Esophagus squamous epithelium (tissue), 5 donors: ENCODE data around the gene ERG28. TPM values are rescaled to one million over a fixed set of nuclear protein-coding genes. Genes with fewer than 3 reads are reported as not detected.
A peak's percentile ranks its signal among the peaks of the same experiment; 100 is the strongest.

ENCODE experiments used
- DNase-seq: peaks from one replicate; lab custom pipeline; 2025; lab: John Stamatoyannopoulos, UW
- H3K27ac ChIP-seq, 4 donors: fragments of 200-600 bp; sonication (generic); one replicate each; pipeline ENCODE4 v1.5.1; 2016 to 2019; ENCODE audit warnings: mild to moderate bottlenecking in 1 of 4
- H3K27me3 ChIP-seq, 4 donors: fragments of 200-600 bp; sonication (generic); 1 replicate in 3 of 4; 2 replicates in 1 of 4; pipeline versions ENCODE4 v1.5.1 to v1.6.0; 2017 to 2021; ENCODE audit warnings: antibody characterized with exemption in 1 of 4
- H3K36me3 ChIP-seq, 3 donors: fragments of 200-600 bp; sonication (generic); one replicate each; pipeline ENCODE4 v1.5.1; 2016 to 2019
- H3K4me1 ChIP-seq, 3 donors: fragments of 200-600 bp; sonication (generic); one replicate each; pipeline ENCODE4 v1.5.1; 2017 to 2019
- H3K4me3 ChIP-seq, 4 donors: fragments of 200-600 bp; sonication (generic); 1 replicate in 3 of 4; 2 replicates in 1 of 4; pipeline ENCODE4 v1.5.1; 2016 to 2019; ENCODE audit warnings: mild to moderate bottlenecking in 2 of 4, moderate library complexity in 1 of 4
- H3K9me3 ChIP-seq, 3 donors: fragments of 200-600 bp; sonication (generic); one replicate each; pipeline ENCODE4 v1.5.1; 2016 to 2019
- POLR2A ChIP-seq, 4 donors: fragments of 450-650 bp; IDR thresholded peaks; one replicate each; pipeline ENCODE4 v1.6.1; 2017; ENCODE audit warnings: antibody characterized with exemption in 4 of 4, mild to moderate bottlenecking in 4 of 4, moderate library complexity in 3 of 4
- WGBS, 2 donors: methylation state at CpG; one replicate each; pipeline ENCODE4 v1.1.5; 2018; 5-methylcytosine and 5-hydroxymethylcytosine counted together
- intact Hi-C: fragments of 100-400 bp; cut with DNase I; formaldehyde crosslinking; loops from one replicate; pipeline ENCODE4 v1.15.0; 2022
- total RNA-seq, 4 donors: library from RNA; depleted of rRNA; stranded (reverse); fragments of >200 nt; gene quantifications; one replicate each; pipeline ENCODE4 v1.1.0, GENCODE V29; 2016
- TF ChIP-seq, protein P1 (sequence below), 6 experiments: fragments of 450-650 bp in 4 of 6; fragments of 200-600 bp in 2 of 6; sonication (generic) in 2 of 6; IDR thresholded peaks; one replicate each; pipeline ENCODE4 v1.5.1; 2016 to 2019; ENCODE audit warnings: antibody characterized with exemption in 6 of 6, mild to moderate bottlenecking in 4 of 6, moderate library complexity in 4 of 6
- donor health status: DM: yes; HTN: yes; CAD: no.

ERG28 gene
- total RNA-seq, 4 donors from 2014 or later: 14.5 to 23.2 (median 19.4) TPM

DNA sequence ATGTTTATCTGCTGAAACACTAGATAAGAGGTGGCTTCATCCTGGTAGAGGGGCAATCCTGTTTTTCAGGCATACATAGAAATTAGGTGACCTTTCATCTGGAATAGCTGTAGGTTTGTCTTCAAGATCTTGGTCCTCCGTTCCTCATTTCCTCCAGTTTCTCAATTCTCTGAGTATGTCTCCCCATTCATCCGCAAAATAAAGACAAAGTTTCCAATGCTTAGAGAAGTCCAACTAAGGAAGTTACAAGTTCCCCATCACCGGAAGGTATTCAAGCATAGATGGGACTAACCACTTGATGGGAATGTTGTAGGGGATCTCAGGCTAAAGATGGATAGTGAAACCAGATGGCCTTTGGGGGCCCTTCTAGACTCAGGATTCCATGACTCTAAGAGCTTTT, 34.3 kb downstream of the ERG28 start:
- Histone ChIP-seq H3K4me1 (peaks cover 0 to 2% (median 0%) of the 10 kb centered on the region in 3 donors), H3K4me3 (no peak overlapping the region), H3K9me3 (no peaks in the 10 kb centered on the region), H3K27me3 (no peaks in the 10 kb centered on the region), H3K27ac (no peak overlapping the region), H3K36me3 (no peaks in the 10 kb centered on the region)
- TF ChIP-seq, protein P1, sequence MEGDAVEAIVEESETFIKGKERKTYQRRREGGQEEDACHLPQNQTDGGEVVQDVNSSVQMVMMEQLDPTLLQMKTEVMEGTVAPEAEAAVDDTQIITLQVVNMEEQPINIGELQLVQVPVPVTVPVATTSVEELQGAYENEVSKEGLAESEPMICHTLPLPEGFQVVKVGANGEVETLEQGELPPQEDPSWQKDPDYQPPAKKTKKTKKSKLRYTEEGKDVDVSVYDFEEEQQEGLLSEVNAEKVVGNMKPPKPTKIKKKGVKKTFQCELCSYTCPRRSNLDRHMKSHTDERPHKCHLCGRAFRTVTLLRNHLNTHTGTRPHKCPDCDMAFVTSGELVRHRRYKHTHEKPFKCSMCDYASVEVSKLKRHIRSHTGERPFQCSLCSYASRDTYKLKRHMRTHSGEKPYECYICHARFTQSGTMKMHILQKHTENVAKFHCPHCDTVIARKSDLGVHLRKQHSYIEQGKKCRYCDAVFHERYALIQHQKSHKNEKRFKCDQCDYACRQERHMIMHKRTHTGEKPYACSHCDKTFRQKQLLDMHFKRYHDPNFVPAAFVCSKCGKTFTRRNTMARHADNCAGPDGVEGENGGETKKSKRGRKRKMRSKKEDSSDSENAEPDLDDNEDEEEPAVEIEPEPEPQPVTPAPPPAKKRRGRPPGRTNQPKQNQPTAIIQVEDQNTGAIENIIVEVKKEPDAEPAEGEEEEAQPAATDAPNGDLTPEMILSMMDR (IDR thresholded peaks at IDR 0.05): no peak
- TF ChIP-seq POLR2A (IDR thresholded peaks at IDR 0.05): no peak
- intact Hi-C loops: no loop called here
- no peak for DNase-seq
- WGBS, 2 donors: 86 to 88% methylated on average over 3 of the region's 3 CpGs

DNA sequence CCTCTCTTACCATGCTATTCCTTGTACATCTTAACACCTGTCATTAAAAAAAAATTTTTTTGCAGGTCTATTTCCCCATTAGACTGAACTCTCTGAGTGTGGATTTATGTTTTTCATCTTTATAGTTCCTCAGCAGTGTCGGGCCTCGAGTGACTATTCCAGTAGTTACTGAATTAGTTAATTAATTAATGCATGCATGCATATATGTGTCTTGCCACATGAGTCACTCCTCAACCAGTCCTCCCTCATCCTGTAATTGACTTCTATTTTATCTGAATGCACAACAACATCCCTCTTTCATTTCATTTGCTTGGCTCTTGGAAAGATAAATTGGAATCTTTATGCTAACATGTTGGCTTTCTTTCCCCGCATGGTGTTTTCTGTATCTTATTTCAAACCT, 35.6 kb downstream of the ERG28 start:
- H3K9me3 ChIP-seq: no peaks in the 10 kb centered on the region
- no peaks in the 10 kb centered on the region for H3K36me3 ChIP-seq
- intact Hi-C loops: no loop called here
- peaks cover 0 to 5% (median 0%) of the 10 kb centered on the region in 3 donors for H3K4me1 ChIP-seq
- WGBS, 2 donors: 78 to 87% methylated on average over 3 of the region's 3 CpGs
- no peak for DNase-seq
- H3K27ac ChIP-seq: no peak overlapping the region
- no peaks in the 10 kb centered on the region for H3K27me3 ChIP-seq
- no peak overlapping the region for H3K4me3 ChIP-seq
- no peak for TF ChIP-seq POLR2A (IDR thresholded peaks at IDR 0.05)
- TF ChIP-seq, protein P1 (IDR thresholded peaks at IDR 0.05): no peak

DNA sequence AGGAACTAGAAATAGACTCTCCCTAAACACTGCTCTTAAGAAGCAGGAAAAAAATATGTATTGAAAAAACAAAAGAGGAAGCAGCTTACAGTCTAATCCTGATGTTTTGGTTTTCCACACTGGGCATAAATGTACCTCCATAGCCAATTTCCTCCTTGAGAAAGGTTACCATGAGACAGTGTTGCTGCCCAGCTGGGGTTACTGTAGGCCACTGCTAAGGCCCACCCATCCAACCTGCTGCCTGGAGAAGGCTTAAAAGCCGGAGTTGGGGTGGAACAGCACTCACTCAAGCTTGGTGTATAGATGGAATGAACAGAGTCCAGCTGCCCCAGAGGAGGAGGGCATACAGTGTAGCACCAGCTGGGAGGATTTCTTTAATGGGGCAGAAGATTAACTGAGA, 41.1 kb downstream of the ERG28 start:
- no peaks in the 10 kb centered on the region for H3K9me3 ChIP-seq
- H3K27me3 ChIP-seq: no peaks in the 10 kb centered on the region
- intact Hi-C loops: no loop called here
- WGBS, 2 donors: 80 to 100% methylated on average over 1 of the region's 1 CpG
- peaks cover 0 to 13% (median 0%) of the 10 kb centered on the region in 3 donors for H3K4me1 ChIP-seq
- H3K36me3 ChIP-seq: no peaks in the 10 kb centered on the region
- no peak overlapping the region for H3K27ac ChIP-seq
- H3K4me3 ChIP-seq: no peak overlapping the region
- no peak for TF ChIP-seq POLR2A (IDR thresholded peaks at IDR 0.05)
- TF ChIP-seq, protein P1 (IDR thresholded peaks at IDR 0.05): no peak
- no peak for DNase-seq

DNA sequence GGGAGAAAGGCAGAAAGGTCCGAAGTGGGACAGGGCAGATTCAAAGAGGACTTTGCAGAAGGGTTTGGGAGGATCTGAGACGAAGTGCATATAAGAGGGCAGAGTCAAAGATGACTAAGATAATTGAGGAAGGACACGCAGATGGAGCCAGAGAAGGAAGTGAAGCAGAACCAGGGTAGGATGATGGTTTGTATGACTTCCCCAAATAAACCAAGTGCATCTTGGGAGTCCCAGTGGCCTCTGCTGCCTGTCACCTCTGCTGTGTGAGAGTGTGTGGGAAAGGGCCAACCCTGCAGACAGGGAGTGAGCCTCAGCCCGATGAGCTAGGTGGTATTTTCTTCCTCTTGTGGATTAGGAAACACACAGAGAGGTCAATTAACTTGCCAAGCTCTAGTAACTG, 45.5 kb downstream of the ERG28 start:
- intact Hi-C loops: no loop called here
- Histone ChIP-seq H3K9me3 (no peaks in the 10 kb centered on the region), H3K36me3 (no peaks in the 10 kb centered on the region), H3K4me3 (no peak overlapping the region), H3K4me1 (peaks cover 7 to 21% (median 7%) of the 10 kb centered on the region in 3 donors), H3K27ac (peak overlapping the region in 2 of 4 donors; percentile 18 to 50), H3K27me3 (no peaks in the 10 kb centered on the region)
- WGBS, 2 donors: 50 to 75% methylated on average over 4 of the region's 4 CpGs
- no peak for DNase-seq
- no peak for TF ChIP-seq POLR2A (IDR thresholded peaks at IDR 0.05)
- TF ChIP-seq, protein P1 (IDR thresholded peaks at IDR 0.05): no peak

DNA sequence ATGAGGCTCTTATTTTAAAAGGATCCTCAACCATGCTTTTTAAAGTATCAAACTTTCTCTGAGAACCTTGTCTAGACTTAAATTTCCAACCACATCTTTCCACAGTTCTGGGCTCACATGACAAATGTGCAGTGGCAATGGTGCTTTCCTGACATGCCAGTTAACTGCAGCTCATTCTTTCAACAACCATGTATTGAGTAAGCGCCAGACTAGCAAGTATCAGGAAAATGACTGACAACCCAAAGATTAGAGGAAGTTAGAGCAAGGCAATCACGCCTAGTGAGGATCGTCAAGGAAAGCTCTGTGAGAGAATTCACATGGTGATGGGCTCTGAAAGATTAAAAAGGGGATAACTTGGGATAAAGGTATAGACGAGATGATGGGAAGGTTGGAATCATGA, 46.5 kb downstream of the ERG28 start:
- TF ChIP-seq, protein P1 (IDR thresholded peaks at IDR 0.05): no peak
- TF ChIP-seq POLR2A (IDR thresholded peaks at IDR 0.05): no peak
- Histone ChIP-seq H3K27ac (peak overlapping the region in 2 of 4 donors; percentile 18 to 50), H3K9me3 (no peaks in the 10 kb centered on the region), H3K4me1 (peaks cover 14 to 22% (median 15%) of the 10 kb centered on the region in 3 donors), H3K27me3 (no peaks in the 10 kb centered on the region), H3K4me3 (no peak overlapping the region), H3K36me3 (no peaks in the 10 kb centered on the region)
- intact Hi-C loops: no loop called here
- DNase-seq: no peak
- WGBS, 2 donors: 63% methylated on average over 4 of the region's 4 CpGs
